Thyroid gland (tissue), 4 donors: ENCODE data around the gene MAPK8IP3. TPM values are rescaled to one million over a fixed set of nuclear protein-coding genes. Genes with fewer than 3 reads are reported as not detected.
"Not testable (repeated sequence)": the region's sequence is repeated elsewhere in the genome, so short reads cannot be mapped to it uniquely, and the experiment has no call there.

ENCODE experiments used
- DNase-seq, 2 donors: peaks; one replicate each; pipeline ENCODE4 v3.0.0-alpha.2; 2019
- H3K27ac ChIP-seq, 3 donors: fragments of 200-600 bp; sonication (generic); 1 replicate in 2 of 3; 2 replicates in 1 of 3; pipeline ENCODE4 v1.5.1; 2016 to 2019; ENCODE audit warnings: mild to moderate bottlenecking in 1 of 3, moderate library complexity in 1 of 3
- H3K27me3 ChIP-seq: fragments of 200-600 bp; sonication (generic); one replicate; pipeline ENCODE4 v1.5.1; 2019
- H3K36me3 ChIP-seq, 2 donors: fragments of 200-600 bp; sonication (generic); one replicate each; pipeline ENCODE4 v1.5.1; 2016 to 2019
- H3K4me1 ChIP-seq, 2 donors: fragments of 200-600 bp; sonication (generic); one replicate each; pipeline ENCODE4 v1.5.1; 2017 to 2019
- H3K4me3 ChIP-seq, 3 donors: fragments of 200-600 bp; sonication (generic); replicated peaks in 1 of 3; 1 replicate in 2 of 3; 2 replicates in 1 of 3; pipeline ENCODE4 v1.5.1; 2016; ENCODE audit warnings: mild to moderate bottlenecking in 1 of 3
- H3K9me3 ChIP-seq: fragments of 200-600 bp; sonication (generic); one replicate; pipeline ENCODE4 v1.5.1; 2017
- CTCF ChIP-seq, 6 experiments: fragments of 200-600 bp in 3 of 6; fragments of 450-650 bp in 3 of 6; sonication (generic) in 3 of 6; IDR thresholded peaks; one replicate each; pipeline ENCODE4 v1.5.1; 2016 to 2019; ENCODE audit warnings: antibody characterized with exemption in 6 of 6, mild to moderate bottlenecking in 2 of 6, inconsistent platforms in 1 of 6, moderate library complexity in 1 of 6
- POLR2A ChIP-seq, 2 donors: fragments of 450-650 bp; IDR thresholded peaks; one replicate each; pipeline ENCODE4 v1.6.1; 2017; ENCODE audit warnings: antibody characterized with exemption in 2 of 2, mild to moderate bottlenecking in 2 of 2, moderate library complexity in 1 of 2
- WGBS, 2 donors: methylation state at CpG; one replicate each; pipeline ENCODE4 v1.1.5; 2017; 5-methylcytosine and 5-hydroxymethylcytosine counted together
- intact Hi-C: fragments of 100-400 bp; cut with DNase I; formaldehyde crosslinking; loops from one replicate; pipeline ENCODE4 v1.15.1; 2023
- total RNA-seq, 4 donors: library from RNA; depleted of rRNA; stranded (reverse); fragments of >200 nt; gene quantifications; one replicate each; pipeline ENCODE4 v1.2.3, GENCODE V29; 2016

The MAPK8IP3 gene
- total RNA-seq, 4 donors from 2014 or later = 45.7 to 137 (median 60.4) TPM

DNA sequence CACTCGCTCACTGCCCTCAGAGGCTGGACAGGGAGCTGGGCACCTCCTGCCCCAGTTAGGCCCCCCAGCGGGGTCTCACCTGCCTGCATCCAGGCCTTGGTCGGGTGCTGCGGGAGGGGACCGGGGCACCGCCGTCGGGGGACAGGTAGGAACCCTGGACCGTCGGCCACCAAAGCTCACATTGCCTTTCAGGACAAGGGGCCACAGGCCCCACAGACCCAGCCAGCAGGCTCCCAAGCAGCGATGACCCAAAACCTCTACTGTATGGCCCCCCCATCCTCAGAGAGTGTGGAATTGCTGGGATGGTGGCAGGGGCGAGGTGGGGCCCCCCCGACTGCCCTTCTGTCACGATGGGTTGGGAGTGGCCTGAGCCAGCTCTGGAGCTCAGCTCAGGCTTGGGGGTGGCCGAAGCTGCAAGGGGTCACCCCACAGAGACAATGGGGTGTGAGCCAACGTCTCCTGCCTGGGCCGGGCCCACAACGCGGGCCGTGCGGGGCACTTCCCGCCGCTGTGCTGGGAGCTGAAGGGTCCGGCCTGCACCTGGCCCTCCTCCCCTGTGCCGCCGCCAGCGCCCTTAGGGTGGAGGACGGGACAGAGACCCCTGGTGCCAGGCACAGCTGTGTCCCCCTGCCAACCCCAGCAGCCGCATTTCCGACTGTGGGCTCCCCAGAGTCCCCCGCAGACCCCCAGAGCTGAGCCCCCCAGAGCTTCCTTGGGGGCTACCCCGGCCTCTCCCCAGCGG, 87.0 kb downstream of the MAPK8IP3 start:
- DNase-seq = no peak
- peaks cover 12 to 15% of the 10 kb centered on the region in 2 donors for H3K36me3 ChIP-seq
- no peaks in the 10 kb centered on the region for H3K27me3 ChIP-seq
- no peaks in the 10 kb centered on the region for H3K9me3 ChIP-seq
- H3K4me1 ChIP-seq = peaks cover 11 to 12% of the 10 kb centered on the region in 2 donors
- TF ChIP-seq CTCF (IDR thresholded peaks at IDR 0.05) (no peak), POLR2A (IDR thresholded peaks at IDR 0.05) (no peak)
- no peak overlapping the region for H3K4me3 ChIP-seq
- 82 to 93% methylated on average over 2 to 11 of the region's 33 CpGs for WGBS, 2 donors
- H3K27ac ChIP-seq = no peak overlapping the region
- intact Hi-C loops = no loop called here

DNA sequence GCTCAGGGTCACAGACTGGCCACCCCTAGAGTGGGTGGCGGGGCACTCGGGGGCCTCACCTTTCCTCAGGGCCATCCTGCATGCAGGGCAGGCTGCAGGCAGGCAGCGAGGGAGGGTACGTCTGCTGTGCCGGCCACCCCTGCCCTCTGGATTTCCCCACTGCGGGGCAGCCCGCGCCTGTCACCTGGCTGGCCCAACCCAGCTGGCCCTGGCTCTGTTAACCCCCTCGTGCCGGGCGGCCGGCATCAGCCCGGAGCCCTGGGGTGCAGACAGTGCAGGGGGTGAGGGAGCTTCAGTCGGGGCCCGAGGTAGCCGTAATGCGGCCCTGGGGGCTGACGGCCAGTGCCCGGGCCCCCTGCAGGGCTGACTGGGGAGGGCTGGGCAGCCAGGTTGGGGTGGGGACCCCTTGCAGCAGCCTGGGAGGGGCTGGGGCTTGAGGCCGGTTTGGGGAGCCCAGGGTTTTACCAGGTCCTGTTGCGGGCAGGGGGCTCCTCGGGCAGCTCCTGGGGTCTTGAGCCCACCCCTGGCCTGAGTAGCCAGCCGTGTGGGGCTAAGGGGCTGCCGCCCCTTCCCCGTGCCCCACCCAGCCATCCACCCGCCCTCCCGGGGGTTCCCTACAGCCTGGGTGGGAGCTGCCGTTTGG, 87.7 kb downstream of the MAPK8IP3 start, which contains the start of gene IGFALS:
Gene IGFALS, minus strand, starts transcription at position 128 of the 643 bp plus-strand sequence. Its CDS starts 53 bp downstream, at position 75.
- Histone ChIP-seq H3K27ac (peak within 1 kb of the TSS in 1 of 3 donors; percentile 24), H3K27me3 (no peaks in the 10 kb centered on the region), H3K36me3 (peaks cover 6 to 8% of the 10 kb centered on the region in 2 donors), H3K4me3 (no peak within 1 kb of the TSS), H3K4me1 (peaks cover 11 to 12% of the 10 kb centered on the region in 2 donors), H3K9me3 (no peaks in the 10 kb centered on the region)
- no peak for DNase-seq
- intact Hi-C loops = no loop called here
- no peak for TF ChIP-seq POLR2A (IDR thresholded peaks at IDR 0.05)
- no peak for TF ChIP-seq CTCF (IDR thresholded peaks at IDR 0.05)
- 40% methylated on average over 1 of the region's 28 CpGs; no CpG with 5 or more reads in 1 of the 2 donors for WGBS, 2 donors

DNA sequence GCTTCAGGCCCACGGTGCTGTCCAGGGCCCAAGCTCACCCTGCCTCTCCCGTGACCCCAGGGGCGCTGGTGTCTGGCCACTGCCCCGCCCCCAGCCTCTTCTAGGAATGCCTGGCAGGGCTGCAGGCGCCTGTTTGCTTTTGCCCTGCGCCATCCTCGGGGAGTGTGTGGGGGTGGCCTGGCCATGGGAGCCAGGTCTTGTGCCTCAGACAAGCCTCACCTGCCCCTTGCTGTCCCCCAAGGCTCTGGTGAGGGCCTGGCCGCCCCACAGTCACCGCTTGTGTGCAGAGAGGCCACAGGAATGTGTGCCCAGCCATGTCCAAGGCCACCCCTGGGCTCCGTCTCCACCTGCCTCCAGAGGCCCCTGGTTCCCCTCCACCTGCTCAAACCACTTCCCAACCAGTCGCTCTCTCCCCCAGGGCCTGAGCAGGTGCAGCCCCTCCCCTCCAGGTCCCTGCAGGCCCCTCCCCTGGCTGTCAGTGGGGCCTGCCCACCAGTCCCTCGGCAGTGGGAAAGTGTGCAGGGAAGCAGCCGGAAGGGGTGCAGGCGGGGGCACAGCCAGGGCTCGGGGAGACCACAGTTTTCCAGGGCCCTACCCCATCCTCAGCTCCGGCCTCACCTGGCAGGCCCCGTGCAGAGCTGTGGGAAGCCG, 88.4 kb downstream of the MAPK8IP3 start:
- DNase-seq = peak; percentile 79 to 80
- Histone ChIP-seq H3K27me3 (no peaks in the 10 kb centered on the region), H3K4me3 (no peak overlapping the region), H3K27ac (peak overlapping the region in 1 of 3 donors; percentile 2), H3K36me3 (peaks cover 0 to 1% of the 10 kb centered on the region in 2 donors), H3K4me1 (peaks cover 11 to 12% of the 10 kb centered on the region in 2 donors), H3K9me3 (no peaks in the 10 kb centered on the region)
- intact Hi-C loops = no loop called here
- 40 to 68% methylated on average over 4 to 13 of the region's 18 CpGs for WGBS, 2 donors
- TF ChIP-seq POLR2A (IDR thresholded peaks at IDR 0.05) (no peak), CTCF (IDR thresholded peaks at IDR 0.05) (no peak)

GRCh38 chr16:1794908-1795666, 89.1 kb downstream of the MAPK8IP3 start:
- H3K27me3 ChIP-seq = no peaks in the 10 kb centered on the region
- intact Hi-C loops = no loop called here
- H3K36me3 ChIP-seq = no peaks in the 10 kb centered on the region
- H3K4me1 ChIP-seq = peaks cover 11 to 12% of the 10 kb centered on the region in 2 donors
- H3K9me3 ChIP-seq = no peaks in the 10 kb centered on the region
- TF ChIP-seq CTCF (IDR thresholded peaks at IDR 0.05) (no peak), POLR2A (IDR thresholded peaks at IDR 0.05) (no peak)
- H3K4me3 ChIP-seq = no peak overlapping the region
- 79 to 83% methylated on average over 13 to 31 of the region's 32 CpGs for WGBS, 2 donors
- H3K27ac ChIP-seq = no peak overlapping the region
- no peak for DNase-seq

DNA sequence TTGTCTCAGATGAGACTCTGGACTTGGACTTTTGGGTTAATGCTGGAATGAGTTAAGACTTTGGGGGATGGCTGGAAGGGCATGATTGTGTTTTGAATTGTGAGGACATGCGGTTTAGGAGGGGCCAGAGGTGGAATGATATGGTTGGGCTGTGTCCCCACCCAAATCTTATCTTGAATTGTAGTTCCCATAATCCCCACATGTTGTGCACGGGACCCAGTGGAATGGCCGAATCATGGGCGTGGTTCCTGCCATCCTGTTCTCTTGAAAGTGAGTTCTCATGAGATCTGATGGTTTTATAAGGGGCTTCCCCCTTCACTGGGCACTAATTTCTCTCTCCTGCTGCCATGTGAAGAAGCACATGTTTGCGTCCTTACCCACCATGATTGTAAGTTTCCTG, 93.3 kb downstream of the MAPK8IP3 start:
- DNase-seq, H3K9me3 ChIP-seq, intact Hi-C loops, H3K4me1 ChIP-seq, H3K4me3 ChIP-seq, H3K27me3 ChIP-seq, H3K27ac ChIP-seq, H3K36me3 ChIP-seq: not testable (repeated sequence)
- 77 to 81% methylated on average over 5 of the region's 5 CpGs for WGBS, 2 donors
